HG03354 (cell line): ENCODE measurements around the gene FGGY.
"Not testable (repeated sequence)": the region's sequence is repeated elsewhere in the genome, so short reads cannot be mapped to it uniquely, and the experiment has no call there.

Source experiments
- ATAC-seq: cut with Tn5 transposase; IDR thresholded peaks from one replicate; pipeline ENCODE4 v1.9.1; 2021; ENCODE audit warnings: mild to moderate bottlenecking; ENCODE audit not compliant: unreplicated experiment, poor library complexity, severe bottlenecking

Gene FGGY

GRCh38 chr1:59640851-59641250, 344.0 kb downstream of the FGGY start:
- no peak for ATAC-seq

- ATAC-seq, result no peak
Measured at GRCh38 chr1:59641836-59642235, 344.9 kb downstream of the FGGY start.

GRCh38 chr1:59643526-59643925, 346.6 kb downstream of the FGGY start:
- no peak for ATAC-seq

GRCh38 chr1:59645893-59646292, 349.0 kb downstream of the FGGY start:
- no peak for ATAC-seq

GRCh38 chr1:59653142-59653958, 356.5 kb downstream of the FGGY start:
- ATAC-seq, result not testable (repeated sequence)

- ATAC-seq, result no peak
Measured at GRCh38 chr1:59653968-59654367, 357.1 kb downstream of the FGGY start.

- ATAC-seq, result no peak
Measured at GRCh38 chr1:59657873-59658465, 361.1 kb downstream of the FGGY start.

GRCh38 chr1:59664166-59664565, 367.3 kb downstream of the FGGY start:
- no peak for ATAC-seq

- no peak for ATAC-seq
Measured at GRCh38 chr1:59666106-59666505, 369.2 kb downstream of the FGGY start.

- no peak for ATAC-seq
Measured at GRCh38 chr1:59667020-59667419, 370.1 kb downstream of the FGGY start.

GRCh38 chr1:59669752-59670312, 372.9 kb downstream of the FGGY start:
- ATAC-seq, result no peak

GRCh38 chr1:59670662-59671061, 373.8 kb downstream of the FGGY start:
- ATAC-seq, result no peak

GRCh38 chr1:59671066-59671952, 374.4 kb downstream of the FGGY start:
- no peak for ATAC-seq

GRCh38 chr1:59671953-59672305, 375.0 kb downstream of the FGGY start:
- no peak for ATAC-seq

GRCh38 chr1:59672851-59673572, 376.1 kb downstream of the FGGY start:
- ATAC-seq, result no peak

- no peak for ATAC-seq
Measured at GRCh38 chr1:59673573-59674450, 376.9 kb downstream of the FGGY start.

- ATAC-seq, result no peak
Measured at GRCh38 chr1:59674595-59674994, 377.7 kb downstream of the FGGY start.

GRCh38 chr1:59675936-59676335, 379.0 kb downstream of the FGGY start:
- ATAC-seq, result no peak

GRCh38 chr1:59678040-59678439, 381.1 kb downstream of the FGGY start:
- ATAC-seq, result no peak
